ENCODE measurements around the gene HAUS7. TPM values are rescaled to one million over a fixed set of nuclear protein-coding genes. Genes with fewer than 3 reads are reported as not detected.

HAUS7 gene
- polyA plus RNA-seq, 1 donor from 2014 or later: 27.7 TPM

DNA sequence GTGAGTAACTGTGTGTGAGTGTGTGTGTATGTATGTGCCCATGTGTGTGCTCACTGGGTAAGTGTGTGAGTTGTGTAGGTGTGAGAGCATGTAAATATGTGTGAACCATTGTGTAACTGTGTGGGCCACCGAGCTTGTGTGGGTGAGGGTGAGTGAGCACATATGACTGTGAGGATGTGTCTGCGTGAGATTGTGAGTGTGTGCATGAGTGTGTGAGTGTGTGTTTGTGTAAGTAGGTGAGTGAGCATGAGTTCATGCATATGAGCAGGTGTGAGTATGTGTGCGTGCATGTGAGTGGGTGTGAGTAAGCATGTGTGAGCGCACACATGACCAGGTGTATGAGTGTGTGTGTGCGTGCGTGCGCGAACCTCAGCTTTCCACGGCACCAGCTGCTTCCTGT lies 45.7 kb upstream of the HAUS7 start:
- Histone ChIP-seq H4K20me1 (ENCODE audit: insufficient read depth) (no peaks in the 10 kb centered on the region), H3K27me3 (ENCODE audit: insufficient read depth, low read depth, low read length) (peaks cover 14% of the 10 kb centered on the region)

DNA sequence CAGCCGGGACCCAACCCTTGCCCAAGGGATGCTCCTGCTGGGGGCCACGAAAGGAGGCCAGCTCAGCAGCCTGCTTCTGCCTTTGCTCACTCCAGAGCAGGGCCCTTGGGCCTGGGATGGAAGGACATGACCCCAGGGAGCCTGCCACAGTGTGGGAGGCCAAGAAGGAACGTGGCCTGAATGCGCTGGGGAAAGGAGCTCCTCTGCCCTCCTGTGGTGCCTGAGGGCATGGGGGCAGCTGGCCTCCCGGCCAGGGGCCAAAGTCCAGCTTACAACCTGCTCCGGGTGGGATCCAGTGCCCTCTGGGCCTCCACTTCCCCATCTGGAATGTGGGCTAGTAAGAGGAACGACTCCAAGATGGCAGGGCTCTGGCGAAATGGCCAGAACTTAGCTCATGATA lies 45.1 kb upstream of the HAUS7 start:
- Histone ChIP-seq H3K27me3 (ENCODE audit: insufficient read depth, low read depth, low read length) (peaks cover 14% of the 10 kb centered on the region), H3K36me3 (ENCODE audit: insufficient read depth, low read length) (no peaks in the 10 kb centered on the region), H3K4me3 (ENCODE audit: low read length) (no peak overlapping the region), H4K20me1 (ENCODE audit: insufficient read depth) (no peaks in the 10 kb centered on the region), H3K79me2 (replicated peaks; ENCODE audit: insufficient read depth, low read length) (no peaks in the 10 kb centered on the region), H3K9ac (ENCODE audit: low read length) (no peak overlapping the region), H3F3A (ENCODE audit: insufficient read depth, low read length, poor library complexity, severe bottlenecking) (no peaks in the 10 kb centered on the region), H2AFZ (ENCODE audit: low read depth, low read length) (no peak overlapping the region), H3K9me2 (ENCODE audit: insufficient read depth, low read length) (no peaks in the 10 kb centered on the region), H3K9me3 (ENCODE audit: low read length) (no peaks in the 10 kb centered on the region), H3K27ac (ENCODE audit: low read length) (no peak overlapping the region), H3K4me2 (ENCODE audit: low read length) (no peak overlapping the region)
- TF ChIP-seq POLR2AphosphoS5 (IDR thresholded peaks at IDR 0.05) (no peak), TAF1 (IDR thresholded peaks at IDR 0.05; ENCODE audit: low read depth) (no peak), SMC3 (conservative IDR thresholded peaks at IDR 0.05; ENCODE audit: poor library complexity) (no peak), EZH2 (IDR thresholded peaks at IDR 0.05; ENCODE audit: borderline replicate concordance, insufficient read depth, low read length, poor library complexity, severe bottlenecking) (no peak), RAD21 (conservative IDR thresholded peaks at IDR 0.05) (no peak), EP300 (conservative IDR thresholded peaks at IDR 0.05; ENCODE audit: poor library complexity, severe bottlenecking) (no peak), MXI1 (conservative IDR thresholded peaks at IDR 0.05; ENCODE audit: poor library complexity, severe bottlenecking) (no peak)
- TF ChIP-seq, protein P1, sequence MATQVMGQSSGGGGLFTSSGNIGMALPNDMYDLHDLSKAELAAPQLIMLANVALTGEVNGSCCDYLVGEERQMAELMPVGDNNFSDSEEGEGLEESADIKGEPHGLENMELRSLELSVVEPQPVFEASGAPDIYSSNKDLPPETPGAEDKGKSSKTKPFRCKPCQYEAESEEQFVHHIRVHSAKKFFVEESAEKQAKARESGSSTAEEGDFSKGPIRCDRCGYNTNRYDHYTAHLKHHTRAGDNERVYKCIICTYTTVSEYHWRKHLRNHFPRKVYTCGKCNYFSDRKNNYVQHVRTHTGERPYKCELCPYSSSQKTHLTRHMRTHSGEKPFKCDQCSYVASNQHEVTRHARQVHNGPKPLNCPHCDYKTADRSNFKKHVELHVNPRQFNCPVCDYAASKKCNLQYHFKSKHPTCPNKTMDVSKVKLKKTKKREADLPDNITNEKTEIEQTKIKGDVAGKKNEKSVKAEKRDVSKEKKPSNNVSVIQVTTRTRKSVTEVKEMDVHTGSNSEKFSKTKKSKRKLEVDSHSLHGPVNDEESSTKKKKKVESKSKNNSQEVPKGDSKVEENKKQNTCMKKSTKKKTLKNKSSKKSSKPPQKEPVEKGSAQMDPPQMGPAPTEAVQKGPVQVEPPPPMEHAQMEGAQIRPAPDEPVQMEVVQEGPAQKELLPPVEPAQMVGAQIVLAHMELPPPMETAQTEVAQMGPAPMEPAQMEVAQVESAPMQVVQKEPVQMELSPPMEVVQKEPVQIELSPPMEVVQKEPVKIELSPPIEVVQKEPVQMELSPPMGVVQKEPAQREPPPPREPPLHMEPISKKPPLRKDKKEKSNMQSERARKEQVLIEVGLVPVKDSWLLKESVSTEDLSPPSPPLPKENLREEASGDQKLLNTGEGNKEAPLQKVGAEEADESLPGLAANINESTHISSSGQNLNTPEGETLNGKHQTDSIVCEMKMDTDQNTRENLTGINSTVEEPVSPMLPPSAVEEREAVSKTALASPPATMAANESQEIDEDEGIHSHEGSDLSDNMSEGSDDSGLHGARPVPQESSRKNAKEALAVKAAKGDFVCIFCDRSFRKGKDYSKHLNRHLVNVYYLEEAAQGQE (IDR thresholded peaks at IDR 0.05; ENCODE audit: borderline replicate concordance): no peak
- TF ChIP-seq, protein P2, sequence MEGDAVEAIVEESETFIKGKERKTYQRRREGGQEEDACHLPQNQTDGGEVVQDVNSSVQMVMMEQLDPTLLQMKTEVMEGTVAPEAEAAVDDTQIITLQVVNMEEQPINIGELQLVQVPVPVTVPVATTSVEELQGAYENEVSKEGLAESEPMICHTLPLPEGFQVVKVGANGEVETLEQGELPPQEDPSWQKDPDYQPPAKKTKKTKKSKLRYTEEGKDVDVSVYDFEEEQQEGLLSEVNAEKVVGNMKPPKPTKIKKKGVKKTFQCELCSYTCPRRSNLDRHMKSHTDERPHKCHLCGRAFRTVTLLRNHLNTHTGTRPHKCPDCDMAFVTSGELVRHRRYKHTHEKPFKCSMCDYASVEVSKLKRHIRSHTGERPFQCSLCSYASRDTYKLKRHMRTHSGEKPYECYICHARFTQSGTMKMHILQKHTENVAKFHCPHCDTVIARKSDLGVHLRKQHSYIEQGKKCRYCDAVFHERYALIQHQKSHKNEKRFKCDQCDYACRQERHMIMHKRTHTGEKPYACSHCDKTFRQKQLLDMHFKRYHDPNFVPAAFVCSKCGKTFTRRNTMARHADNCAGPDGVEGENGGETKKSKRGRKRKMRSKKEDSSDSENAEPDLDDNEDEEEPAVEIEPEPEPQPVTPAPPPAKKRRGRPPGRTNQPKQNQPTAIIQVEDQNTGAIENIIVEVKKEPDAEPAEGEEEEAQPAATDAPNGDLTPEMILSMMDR (IDR thresholded peaks at IDR 0.05; ENCODE audit: poor library complexity, severe bottlenecking): no peak

More for the DNA sequence above, 45.7 kb upstream of the HAUS7 start:
- H3K79me2 ChIP-seq (replicated peaks; ENCODE audit: insufficient read depth, low read length): no peaks in the 10 kb centered on the region
- TF ChIP-seq, protein P2 (IDR thresholded peaks at IDR 0.05; ENCODE audit: poor library complexity, severe bottlenecking): no peak
- no peak for TF ChIP-seq POLR2AphosphoS5 (IDR thresholded peaks at IDR 0.05)
- TF ChIP-seq, protein P1 (IDR thresholded peaks at IDR 0.05; ENCODE audit: borderline replicate concordance): no peak
- TF ChIP-seq EZH2 (IDR thresholded peaks at IDR 0.05; ENCODE audit: borderline replicate concordance, insufficient read depth, low read length, poor library complexity, severe bottlenecking): no peak
- no peak for TF ChIP-seq TAF1 (IDR thresholded peaks at IDR 0.05; ENCODE audit: low read depth)
- TF ChIP-seq SMC3 (conservative IDR thresholded peaks at IDR 0.05; ENCODE audit: poor library complexity): no peak
- TF ChIP-seq RAD21 (conservative IDR thresholded peaks at IDR 0.05): no peak
- H2AFZ ChIP-seq (ENCODE audit: low read depth, low read length): no peak overlapping the region
- no peaks in the 10 kb centered on the region for H3K9me2 ChIP-seq (ENCODE audit: insufficient read depth, low read length)
- H3K9ac ChIP-seq (ENCODE audit: low read length): no peak overlapping the region
- H3F3A ChIP-seq (ENCODE audit: insufficient read depth, low read length, poor library complexity, severe bottlenecking): no peaks in the 10 kb centered on the region
- H3K9me3 ChIP-seq (ENCODE audit: low read length): no peaks in the 10 kb centered on the region
- H3K36me3 ChIP-seq (ENCODE audit: insufficient read depth, low read length): no peaks in the 10 kb centered on the region
- no peak overlapping the region for H3K27ac ChIP-seq (ENCODE audit: low read length)
- no peak overlapping the region for H3K4me2 ChIP-seq (ENCODE audit: low read length)
- H3K4me3 ChIP-seq (ENCODE audit: low read length): no peak overlapping the region

All from neural cell (in vitro differentiated cells).